HepG2 (cell line): ENCODE results near the gene GGA3. TPM values are rescaled to one million over a fixed set of nuclear protein-coding genes. Genes with fewer than 3 reads are reported as not detected.

Experiments
- DMTF1 ChIP-seq: sonication (generic); formaldehyde crosslinking; IDR thresholded peaks from 2 replicates; pipeline ENCODE4 v1.4.0; 2020; ENCODE audit warnings: mild to moderate bottlenecking, missing genetic modification reagents
- FOXM1 ChIP-seq: sonication (generic); formaldehyde crosslinking; IDR thresholded peaks from 2 replicates; pipeline ENCODE4 v1.5.0; 2020; ENCODE audit warnings: missing genetic modification reagents
- IKZF4 ChIP-seq: sonication (generic); formaldehyde crosslinking; IDR thresholded peaks from 2 replicates; pipeline ENCODE4 v1.5.1; 2020; ENCODE audit warnings: borderline replicate concordance, mild to moderate bottlenecking, low read depth, missing genetic modification reagents; ENCODE audit errors: not compliant biosample characterization
- KDM2A ChIP-seq: sonication (generic); formaldehyde crosslinking; IDR thresholded peaks from 2 replicates; pipeline ENCODE4 v1.4.0; 2020; ENCODE audit warnings: low read depth, missing genetic modification reagents, borderline replicate concordance
- MIXL1 ChIP-seq: IDR thresholded peaks from 2 replicates; pipeline ENCODE4 v1.6.1; 2016
- NAIF1 ChIP-seq: sonication (generic); formaldehyde crosslinking; IDR thresholded peaks from 2 replicates; pipeline ENCODE4 v1.5.0; 2020; ENCODE audit warnings: mild to moderate bottlenecking, missing genetic modification reagents, borderline replicate concordance
- NR0B2 ChIP-seq: sonication (generic); formaldehyde crosslinking; IDR thresholded peaks from 2 replicates; pipeline ENCODE4 v1.4.0; 2020; ENCODE audit warnings: mild to moderate bottlenecking, missing genetic modification reagents
- NRL ChIP-seq: sonication (generic); formaldehyde crosslinking; IDR thresholded peaks from 2 replicates; pipeline ENCODE4 v1.5.0; 2020; ENCODE audit warnings: missing genetic modification reagents, mild to moderate bottlenecking, moderate library complexity, borderline replicate concordance
- PCBP1 ChIP-seq: fragments of 200-400 bp; formaldehyde crosslinking; IDR thresholded peaks from 2 replicates; pipeline ENCODE4 v1.6.1; 2017; ENCODE audit warnings: mild to moderate bottlenecking, low read depth, low read length, borderline replicate concordance
- PHF21A ChIP-seq: sonication (generic); formaldehyde crosslinking; IDR thresholded peaks from 2 replicates; pipeline ENCODE4 v1.5.0; 2020; ENCODE audit warnings: mild to moderate bottlenecking, missing genetic modification reagents
- REPIN1 ChIP-seq: sonication (generic); formaldehyde crosslinking; IDR thresholded peaks from 2 replicates; pipeline ENCODE4 v1.8.0; 2022; ENCODE audit warnings: missing genetic modification reagents, low read depth, mild to moderate bottlenecking, borderline replicate concordance
- SATB2 ChIP-seq: sonication (generic); formaldehyde crosslinking; IDR thresholded peaks from 2 replicates; pipeline ENCODE4 v1.5.0; 2020; ENCODE audit warnings: missing genetic modification reagents
- SP4 ChIP-seq: sonication (generic); formaldehyde crosslinking; IDR thresholded peaks from 2 replicates; pipeline ENCODE4 v1.8.1; 2023; ENCODE audit warnings: mild to moderate bottlenecking, missing genetic modification reagents
- THAP8 ChIP-seq: sonication (generic); formaldehyde crosslinking; IDR thresholded peaks from 2 replicates; pipeline ENCODE4 v1.5.1; 2020; ENCODE audit warnings: missing genetic modification reagents, mild to moderate bottlenecking, borderline replicate concordance
- YEATS4 ChIP-seq: sonication (generic); formaldehyde crosslinking; IDR thresholded peaks from 2 replicates; pipeline ENCODE4 v1.4.0; 2020; ENCODE audit warnings: missing genetic modification reagents, borderline replicate concordance
- ZBTB7B ChIP-seq: sonication (generic); formaldehyde crosslinking; IDR thresholded peaks from 2 replicates; pipeline ENCODE4 v1.4.0; 2020; ENCODE audit warnings: missing genetic modification reagents
- ZC3H13 ChIP-seq: sonication (generic); formaldehyde crosslinking; IDR thresholded peaks from 2 replicates; pipeline ENCODE4 v1.8.1; 2023; ENCODE audit warnings: mild to moderate bottlenecking, missing genetic modification reagents, moderate library complexity
- ZGPAT ChIP-seq: IDR thresholded peaks from 2 replicates; pipeline ENCODE4 v1.6.1; 2016; ENCODE audit warnings: mild to moderate bottlenecking
- ZMYM3 ChIP-seq: sonication (generic); formaldehyde crosslinking; IDR thresholded peaks from 2 replicates; pipeline ENCODE4 v1.5.1; 2020; ENCODE audit warnings: mild to moderate bottlenecking, missing genetic modification reagents
- ZNF343 ChIP-seq: sonication (generic); formaldehyde crosslinking; IDR thresholded peaks from 2 replicates; pipeline ENCODE4 v1.4.0; 2020; ENCODE audit warnings: mild to moderate bottlenecking, missing genetic modification reagents
- ZNF468 ChIP-seq: sonication (generic); formaldehyde crosslinking; IDR thresholded peaks from 2 replicates; pipeline ENCODE4 v1.8.0; 2022; ENCODE audit warnings: mild to moderate bottlenecking, moderate library complexity, missing genetic modification reagents
- ZNF572 ChIP-seq: sonication (generic); formaldehyde crosslinking; IDR thresholded peaks from 2 replicates; pipeline ENCODE4 v1.5.1; 2020; ENCODE audit warnings: mild to moderate bottlenecking, missing genetic modification reagents
- ZNF674 ChIP-seq: sonication (generic); formaldehyde crosslinking; IDR thresholded peaks from 2 replicates; pipeline ENCODE4 v1.5.0; 2020; ENCODE audit warnings: low read depth, mild to moderate bottlenecking, missing genetic modification reagents
- ZNF720 ChIP-seq: sonication (generic); formaldehyde crosslinking; IDR thresholded peaks from 2 replicates; pipeline ENCODE4 v1.4.0; 2020; ENCODE audit warnings: missing genetic modification reagents
- ZNF781 ChIP-seq: sonication (generic); formaldehyde crosslinking; IDR thresholded peaks from 2 replicates; pipeline ENCODE4 v1.5.1; 2020; ENCODE audit warnings: borderline replicate concordance, mild to moderate bottlenecking, missing genetic modification reagents; ENCODE audit errors: not compliant biosample characterization
- ZNF879 ChIP-seq: sonication (generic); formaldehyde crosslinking; IDR thresholded peaks from 2 replicates; pipeline ENCODE4 v1.8.1; 2023; ENCODE audit warnings: missing genetic modification reagents
- polyA plus RNA-seq, 8 experiments: library from polyadenylated mRNA; depleted of rRNA in 3 of 8; stranded (reverse) in 7 of 8; unstranded in 1 of 8; fragments of >200 nt; fragmentation: Illumina TruSeq in 4 of 8; extraction: Trizol in 4 of 8; gene quantifications; 2 replicates each; pipeline versions ENCODE4 v1.2.1 to v1.2.3, GENCODE V29; 2011 to 2016; ENCODE audit warnings: low read depth in 4 of 8, missing spikeins in 1 of 8, mixed read lengths in 1 of 8; ENCODE audit not compliant: insufficient read depth in 1 of 8
- total RNA-seq, 5 experiments: library from RNA; depleted of rRNA; stranded (reverse); fragments of >200 nt; fragmentation: Illumina TruSeq; extraction: Trizol; gene quantifications; 2 replicates each; pipeline ENCODE4 v1.2.3, GENCODE V29; 2016; ENCODE audit warnings: low read depth in 1 of 5

Gene GGA3
- total and polyA plus RNA-seq, 2 of the 13 experiments (the other 11 are each of a cell fraction or from before 2014, with no cell fraction given): 28.4 to 43.7 TPM

GRCh38 chr17:75260641-75261335 is 618 bp downstream of the GGA3 start (continued):
- 0 out of 2 replicates have a peak, but pooled peaks have one; percentile 34 for TF ChIP-seq ZNF343 (CRISPR knock-in tag)
- no peak for TF ChIP-seq ZNF879 (CRISPR knock-in tag)
- TF ChIP-seq ZMYM3 (CRISPR knock-in tag): no peak
- TF ChIP-seq ZNF720: no peak
- TF ChIP-seq THAP8 (CRISPR knock-in tag): no peak
- TF ChIP-seq ZNF468: no peak
- TF ChIP-seq IKZF4 (CRISPR knock-in tag): no peak
- 0 out of 2 replicates have a peak, but pooled peaks have one; percentile 86 for TF ChIP-seq NRL (CRISPR knock-in tag)
- no peak for TF ChIP-seq FOXM1
- peak; percentile 5 for TF ChIP-seq ZNF781
- 0 out of 2 replicates have a peak, but pooled peaks have one; percentile 64 for TF ChIP-seq ZC3H13 (CRISPR knock-in tag)
- TF ChIP-seq DMTF1 (CRISPR knock-in tag): 0 out of 2 replicates have a peak, but pooled peaks have one; percentile 2
- TF ChIP-seq ZNF674 (CRISPR knock-in tag): no peak
- peak; percentile 75 for TF ChIP-seq NR0B2 (CRISPR knock-in tag)
- no peak for TF ChIP-seq ZBTB7B (CRISPR knock-in tag)
- TF ChIP-seq ZGPAT: no peak
- no peak for TF ChIP-seq SATB2 (CRISPR knock-in tag)
- TF ChIP-seq MIXL1 (CRISPR knock-in tag): no peak
- TF ChIP-seq KDM2A: no peak
- no peak for TF ChIP-seq REPIN1 (CRISPR knock-in tag)
- TF ChIP-seq YEATS4 (CRISPR knock-in tag): no peak
- TF ChIP-seq ZNF572 (CRISPR knock-in tag): peak; percentile 93; the same call in 1 of the 2 replicates
- TF ChIP-seq SP4 (CRISPR knock-in tag): no peak; the same call in 1 of the 2 replicates
- TF ChIP-seq PCBP1: no peak
- TF ChIP-seq NAIF1 (CRISPR knock-in tag): no peak
- 0 out of 2 replicates have a peak, but pooled peaks have one; percentile 8 for TF ChIP-seq PHF21A (CRISPR knock-in tag)
